Testis (tissue), 3 donors: ENCODE results near the gene TNRC6C. TPM values are rescaled to one million over a fixed set of nuclear protein-coding genes. Genes with fewer than 3 reads are reported as not detected.

Experiments used
- DNase-seq: peaks from one replicate; pipeline ENCODE4 v3.0.0-alpha.2; 2019
- H3K27ac ChIP-seq, 2 donors: fragments of 200-600 bp; sonication (generic); one replicate each; pipeline ENCODE4 v1.5.1; 2019
- H3K27me3 ChIP-seq: fragments of 200-600 bp; sonication (generic); one replicate; pipeline ENCODE4 v1.5.1; 2019
- H3K36me3 ChIP-seq: fragments of 200-600 bp; sonication (generic); one replicate; pipeline ENCODE4 v1.5.1; 2017; ENCODE audit warnings: low read depth; ENCODE audit errors: missing control alignments
- H3K4me1 ChIP-seq: fragments of 200-600 bp; sonication (generic); one replicate; pipeline ENCODE4 v1.5.1; 2019
- H3K4me3 ChIP-seq, 2 donors: fragments of 200-600 bp; sonication (generic); one replicate each; pipeline ENCODE4 v1.5.1; 2017 to 2019
- H3K9me3 ChIP-seq: fragments of 200-600 bp; sonication (generic); one replicate; pipeline ENCODE4 v1.5.1; 2017
- CTCF ChIP-seq, 3 experiments: fragments of 450-650 bp in 2 of 3; fragments of 200-600 bp in 1 of 3; sonication (generic) in 1 of 3; IDR thresholded peaks; one replicate each; pipeline ENCODE4 v1.5.1; 2016 to 2019; ENCODE audit warnings: antibody characterized with exemption in 3 of 3, mild to moderate bottlenecking in 2 of 3, moderate library complexity in 1 of 3
- POLR2A ChIP-seq: fragments of 450-650 bp; IDR thresholded peaks from one replicate; pipeline ENCODE4 v1.6.1; 2017; ENCODE audit warnings: antibody characterized with exemption, mild to moderate bottlenecking, moderate library complexity
- WGBS, 2 donors: methylation state at CpG; one replicate each; pipeline ENCODE4 v1.1.5; 2018; 5-methylcytosine and 5-hydroxymethylcytosine counted together
- intact Hi-C: fragments of 100-400 bp; cut with DNase I; formaldehyde crosslinking; loops from one replicate; pipeline ENCODE4 v1.15.1; 2023; ENCODE audit warnings: low total_unique reads
- polyA plus RNA-seq: library from polyadenylated mRNA; stranded (reverse); fragments of 350-450 nt; fragmentation: Illumina TruSeq; extraction: RNeasy Lipid Tissue Mini Kit (QIAGEN cat#74804); gene quantifications from one replicate; pipeline ENCODE4 v1.2.3, GENCODE V29; 2014; ENCODE audit warnings: low read depth, low replicate concordance; ENCODE audit not compliant: insufficient read depth
- small RNA-seq, 2 donors: library from RNA; depleted of rRNA; stranded (forward); fragments of <200 nt; gene quantifications; one replicate each; pipeline ENCODE3, GENCODE V24; 2016
- total RNA-seq, 2 donors: library from RNA; depleted of rRNA; stranded (reverse); fragments of >200 nt; gene quantifications; one replicate each; pipeline ENCODE4 v1.2.3, GENCODE V29; 2016

TNRC6C gene
- total and polyA plus RNA-seq, 3 donors from 2014 or later, result 26.2 to 35.6 (median 27.4) TPM

DNA sequence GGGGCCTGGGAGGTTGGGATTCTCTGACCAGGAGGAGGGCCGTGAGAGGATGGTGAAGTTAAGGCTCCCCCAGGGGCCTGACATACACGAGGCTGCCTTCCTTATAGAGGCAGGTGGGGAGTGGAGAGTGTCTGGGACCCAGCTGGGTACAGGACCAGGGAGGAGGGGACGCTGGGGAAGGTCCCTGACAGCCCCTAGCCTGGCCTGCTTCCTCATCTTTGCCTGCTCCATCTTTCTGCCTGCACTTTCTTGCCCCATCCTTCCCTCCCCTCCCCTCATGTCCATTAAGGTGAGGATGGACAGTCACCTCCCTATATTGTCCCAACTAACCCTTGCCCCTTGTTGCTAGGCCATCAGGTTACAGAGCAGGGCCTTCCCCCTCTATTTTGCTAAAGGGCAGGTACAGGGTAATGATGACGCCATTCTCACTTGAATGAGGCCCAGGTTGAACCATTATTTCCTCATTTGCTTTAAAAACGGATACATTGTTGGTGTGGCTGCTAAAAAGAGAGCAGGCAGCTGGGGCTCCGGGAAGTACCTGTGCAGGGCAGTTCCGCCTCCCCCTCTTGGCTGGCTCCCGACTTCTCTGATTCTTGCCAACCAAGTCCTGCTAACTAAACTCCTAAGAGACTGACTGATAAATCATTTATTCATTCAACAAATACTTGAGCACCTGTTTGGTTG, 189.0 kb downstream of the TNRC6C start:
- H3K36me3 ChIP-seq, result no peaks in the 10 kb centered on the region
- DNase-seq, result no peak
- no peak overlapping the region for H3K4me3 ChIP-seq
- peaks cover 21% of the 10 kb centered on the region for H3K4me1 ChIP-seq
- TF ChIP-seq POLR2A (no peak), CTCF (IDR thresholded peaks at IDR 0.05) (no peak)
- no peaks in the 10 kb centered on the region for H3K27me3 ChIP-seq
- intact Hi-C loops, result no loop called here
- no peak overlapping the region for H3K27ac ChIP-seq
- no peaks in the 10 kb centered on the region for H3K9me3 ChIP-seq
- WGBS, 2 donors, result 78 to 79% methylated on average over 5 to 8 of the region's 8 CpGs

GRCh38 chr17:78148286-78149016, 189.9 kb downstream of the TNRC6C start:
- no peaks in the 10 kb centered on the region for H3K27me3 ChIP-seq
- H3K4me1 ChIP-seq, result peaks cover 21% of the 10 kb centered on the region
- 83% methylated on average over 14 of the region's 14 CpGs for WGBS, 2 donors
- H3K36me3 ChIP-seq, result no peaks in the 10 kb centered on the region
- no peaks in the 10 kb centered on the region for H3K9me3 ChIP-seq
- no peak overlapping the region for H3K27ac ChIP-seq
- TF ChIP-seq CTCF (IDR thresholded peaks at IDR 0.05) (no peak), POLR2A (no peak)
- intact Hi-C loops, result no loop called here
- DNase-seq, result no peak
- no peak overlapping the region for H3K4me3 ChIP-seq

- DNase-seq, result no peak
- 74 to 80% methylated on average over 5 to 7 of the region's 7 CpGs for WGBS, 2 donors
Measured at GRCh38 chr17:78151514-78152008, 193.1 kb downstream of the TNRC6C start.

GRCh38 chr17:78154903-78155811, 196.7 kb downstream of the TNRC6C start:
- Histone ChIP-seq H3K36me3 (no peaks in the 10 kb centered on the region), H3K27me3 (no peaks in the 10 kb centered on the region), H3K9me3 (no peaks in the 10 kb centered on the region), H3K27ac (no peak overlapping the region), H3K4me3 (no peak overlapping the region), H3K4me1 (no peaks in the 10 kb centered on the region)
- intact Hi-C loops, result no loop called here
- DNase-seq, result no peak
- WGBS, 2 donors, result 90% methylated on average over 11 of the region's 11 CpGs
- TF ChIP-seq CTCF (IDR thresholded peaks at IDR 0.05) (no peak), POLR2A (no peak)

More at GRCh38 chr17:78151514-78152008, 193.1 kb downstream of the TNRC6C start:
- no peak overlapping the region for H3K4me3 ChIP-seq
- H3K27ac ChIP-seq, result no peak overlapping the region
- H3K4me1 ChIP-seq, result no peaks in the 10 kb centered on the region
- intact Hi-C loops, result no loop called here
- no peaks in the 10 kb centered on the region for H3K9me3 ChIP-seq
- H3K27me3 ChIP-seq, result no peaks in the 10 kb centered on the region
- TF ChIP-seq POLR2A, result no peak
- TF ChIP-seq CTCF (IDR thresholded peaks at IDR 0.05), result no peak
- H3K36me3 ChIP-seq, result no peaks in the 10 kb centered on the region

Small RNAs within 50 kb of the gene (small RNA-seq; reads per million reads assigned to genes)
- 0.09 reads per million in 2 donors for gene RNU1-80P
- gene RNU6-625P, result 0 reads per million in 2 donors

Other genes starting within 250 kb of the TNRC6C start
- gene TMC6, start 170.1 kb downstream of the TNRC6C start, total RNA-seq, result 10 to 100 TPM; 18.0 to 20.3 TPM
- gene TMC6, start 170.1 kb downstream of the TNRC6C start, polyA plus RNA-seq, result 10.8 TPM
- 1 to 10 TPM; 3.5 to 9.3 TPM for gene TMC8, start 172.1 kb downstream of the TNRC6C start, total RNA-seq
- 5.6 TPM for gene TMC8, start 172.1 kb downstream of the TNRC6C start, polyA plus RNA-seq
- gene C17orf99, start 187.7 kb downstream of the TNRC6C start, total RNA-seq, result 1 to 10 TPM; 1.1 to 1.3 TPM
- not detected for gene C17orf99, start 187.7 kb downstream of the TNRC6C start, polyA plus RNA-seq
- gene SYNGR2, start 209.9 kb downstream of the TNRC6C start, total RNA-seq, result 10 to 100 TPM; 68.7 to 70.6 TPM
- 63.7 TPM for gene SYNGR2, start 209.9 kb downstream of the TNRC6C start, polyA plus RNA-seq
- gene TK1, start 228.3 kb downstream of the TNRC6C start, total RNA-seq, result 1 to 10 TPM; 3.9 to 4.8 TPM
- gene TK1, start 228.3 kb downstream of the TNRC6C start, polyA plus RNA-seq, result 5.7 TPM
- gene AFMID, start 228.7 kb downstream of the TNRC6C start, total RNA-seq, result 10 to 100 TPM; 59.4 to 82.2 TPM
- gene AFMID, start 228.7 kb downstream of the TNRC6C start, polyA plus RNA-seq, result 36.1 TPM